HepG2 (cell line): ENCODE data around the gene USP9X. TPM values are rescaled to one million over a fixed set of nuclear protein-coding genes. Genes with fewer than 3 reads are reported as not detected.

Experiments used
- ATF7-NPFF ChIP-seq: sonication (generic); formaldehyde crosslinking; IDR thresholded peaks from 2 replicates; pipeline ENCODE4 v1.8.1; 2023; ENCODE audit warnings: mild to moderate bottlenecking, low read depth, missing genetic modification reagents, moderate library complexity
- ATRX ChIP-seq: sonication (generic); formaldehyde crosslinking; IDR thresholded peaks from 2 replicates; pipeline ENCODE4 v1.4.0; 2020; ENCODE audit warnings: missing genetic modification reagents, borderline replicate concordance
- DR1 ChIP-seq: sonication (generic); formaldehyde crosslinking; IDR thresholded peaks from 2 replicates; pipeline ENCODE4 v1.8.0; 2021; ENCODE audit warnings: mild to moderate bottlenecking, missing genetic modification reagents, inconsistent platforms
- GPBP1L1 ChIP-seq: sonication (generic); formaldehyde crosslinking; IDR thresholded peaks from 2 replicates; pipeline ENCODE4 v1.5.0; 2020; ENCODE audit warnings: mild to moderate bottlenecking, missing genetic modification reagents
- NCOA1 ChIP-seq: sonication (generic); formaldehyde crosslinking; IDR thresholded peaks from 2 replicates; pipeline ENCODE4 v1.9.0; 2021; ENCODE audit warnings: missing genetic modification reagents
- PAF1 ChIP-seq: IDR thresholded peaks from 2 replicates; pipeline ENCODE4 v1.6.1; 2016; ENCODE audit warnings: missing genetic modification reagents, missing compliant biosample characterization
- RFX3 ChIP-seq: IDR thresholded peaks from 2 replicates; pipeline ENCODE4 v1.6.1; 2016; ENCODE audit warnings: missing biosample characterization, missing genetic modification reagents
- SMAD9 ChIP-seq: sonication (generic); formaldehyde crosslinking; IDR thresholded peaks from 2 replicates; pipeline ENCODE4 v1.5.1; 2020; ENCODE audit warnings: mild to moderate bottlenecking, missing genetic modification reagents
- SRSF1 ChIP-seq: fragments of 200-400 bp; formaldehyde crosslinking; optimal IDR thresholded peaks from 2 replicates; pipeline ENCODE3; 2017; ENCODE audit warnings: mild to moderate bottlenecking, low read depth, low read length, moderate library complexity
- TAF1 ChIP-seq: sonication (generic); formaldehyde crosslinking; IDR thresholded peaks from 2 replicates; pipeline ENCODE4 v1.4.0; 2020; ENCODE audit warnings: missing genetic modification reagents
- TRIM22 ChIP-seq: fragments of 450-650 bp; IDR thresholded peaks from 2 replicates; pipeline ENCODE4 v1.6.1; 2017
- USF2 ChIP-seq, 2 experiments: sonication (generic) in 1 of 2; formaldehyde crosslinking in 1 of 2; IDR thresholded peaks; 2 replicates each; pipeline versions ENCODE4 v1.5.1 to v1.6.1; 2011 to 2020; ENCODE audit warnings: borderline replicate concordance in 1 of 2, low read depth in 1 of 2, low read length in 1 of 2, mild to moderate bottlenecking in 1 of 2, missing genetic modification reagents in 1 of 2, moderate library complexity in 1 of 2
- ZBED4 ChIP-seq: sonication (generic); formaldehyde crosslinking; IDR thresholded peaks from 2 replicates; pipeline ENCODE4 v1.4.0; 2020; ENCODE audit warnings: missing genetic modification reagents, borderline replicate concordance
- ZBTB25 ChIP-seq: IDR thresholded peaks from 2 replicates; pipeline ENCODE4 v1.6.1; 2018; ENCODE audit warnings: missing genetic modification reagents
- ZFP36 ChIP-seq: fragments of 150-350 bp; IDR thresholded peaks from 2 replicates; pipeline ENCODE4 v1.6.1; 2018; ENCODE audit warnings: borderline replicate concordance, low read length, low read depth; ENCODE audit not compliant: partially characterized antibody
- ZNF232 ChIP-seq: sonication (generic); formaldehyde crosslinking; IDR thresholded peaks from 2 replicates; pipeline ENCODE4 v1.4.0; 2020; ENCODE audit warnings: missing genetic modification reagents, borderline replicate concordance
- ZNF382 ChIP-seq: sonication (generic); formaldehyde crosslinking; IDR thresholded peaks from 2 replicates; pipeline ENCODE4 v1.5.0; 2020; ENCODE audit warnings: missing genetic modification reagents, mild to moderate bottlenecking, borderline replicate concordance
- ZNF703 ChIP-seq: sonication (generic); formaldehyde crosslinking; IDR thresholded peaks from 2 replicates; pipeline ENCODE4 v1.5.1; 2020; ENCODE audit warnings: missing genetic modification reagents, mild to moderate bottlenecking, moderate library complexity, borderline replicate concordance
- polyA plus RNA-seq, 8 experiments: library from polyadenylated mRNA; depleted of rRNA in 3 of 8; stranded (reverse) in 7 of 8; unstranded in 1 of 8; fragments of >200 nt; fragmentation: Illumina TruSeq in 4 of 8; extraction: Trizol in 4 of 8; gene quantifications; 2 replicates each; pipeline versions ENCODE4 v1.2.1 to v1.2.3, GENCODE V29; 2011 to 2016; ENCODE audit warnings: low read depth in 4 of 8, missing spikeins in 1 of 8, mixed read lengths in 1 of 8; ENCODE audit not compliant: insufficient read depth in 1 of 8
- total RNA-seq, 5 experiments: library from RNA; depleted of rRNA; stranded (reverse); fragments of >200 nt; fragmentation: Illumina TruSeq; extraction: Trizol; gene quantifications; 2 replicates each; pipeline ENCODE4 v1.2.3, GENCODE V29; 2016; ENCODE audit warnings: low read depth in 1 of 5

USP9X gene
- total and polyA plus RNA-seq, 2 of the 13 experiments (the other 11 are each of a cell fraction or from before 2014, with no cell fraction given) = 22.2 to 40.5 TPM

GRCh38 chrX:41084044-41084892 is 977 bp upstream of the USP9X start (continued):
- peak; percentile 84; the same call in 1 of the 2 replicates for TF ChIP-seq ZNF703 (CRISPR knock-in tag)
- TF ChIP-seq ZFP36 = no peak
- no peak for TF ChIP-seq GPBP1L1 (CRISPR knock-in tag)
- peak; percentile 54; the same call in 1 of the 2 replicates for TF ChIP-seq DR1 (CRISPR knock-in tag)
- TF ChIP-seq TAF1 (CRISPR knock-in tag) = no peak; the same call in 1 of the 2 replicates
- peak; percentile 89; the same call in 1 of the 2 replicates for TF ChIP-seq ZBTB25 (CRISPR knock-in tag)
- TF ChIP-seq ZNF382 = no peak
- TF ChIP-seq NCOA1 (CRISPR knock-in tag) = no peak
- TF ChIP-seq ATF7-NPFF (CRISPR knock-in tag) = peak; percentile 65; the same call in 1 of the 2 replicates
- TF ChIP-seq PAF1 (CRISPR knock-in tag) = no peak
- no peak for TF ChIP-seq RFX3 (CRISPR knock-in tag)
- TF ChIP-seq USF2 (IDR thresholded peaks at IDR 0.05; ENCODE audit: low read depth, low read length) = peak; percentile 91
- peak; percentile 86; the same call in 1 of the 2 replicates for TF ChIP-seq USF2 (CRISPR knock-in tag; IDR thresholded peaks at IDR 0.05; ENCODE audit: borderline replicate concordance)
- TF ChIP-seq TRIM22 = no peak
- TF ChIP-seq ATRX (CRISPR knock-in tag) = no peak
- TF ChIP-seq SRSF1 = peak; percentile 37
- TF ChIP-seq SMAD9 (CRISPR knock-in tag) = no peak
- TF ChIP-seq ZNF232 (CRISPR knock-in tag) = no peak
- no peak for TF ChIP-seq ZBED4
